Measurements from ENCODE around the gene KCMF1.
A peak's percentile ranks its signal among the peaks of the same experiment; 100 is the strongest.

The KCMF1 gene

DNA sequence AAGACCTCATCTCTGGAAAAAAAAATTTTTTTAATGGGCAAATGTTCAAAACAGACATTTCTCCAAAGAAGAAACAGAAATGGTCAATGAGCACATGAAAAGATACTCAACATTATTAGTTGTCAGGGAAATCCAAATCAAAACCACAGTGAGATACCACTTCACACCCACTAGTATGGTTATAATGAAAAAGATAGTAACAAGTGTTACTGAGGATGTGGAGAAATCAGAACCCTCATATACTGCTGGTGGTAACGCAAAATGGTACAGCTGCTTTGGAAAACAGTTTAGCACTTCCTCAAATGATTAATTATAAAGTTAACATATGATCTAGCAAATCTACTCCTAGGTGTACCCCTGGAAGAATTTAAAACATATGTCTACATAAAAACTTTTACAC, 133.3 kb downstream of the KCMF1 start:
- no peak for DNase-seq (ENCODE audit: low spot score in 2 of 2)
- H3K4me3 Mint-ChIP-seq: no peak overlapping the region
- no peaks in the 10 kb centered on the region for H3K4me1 Mint-ChIP-seq
- ATAC-seq: peak; percentile 60
- no peaks in the 10 kb centered on the region for H3K9me3 Mint-ChIP-seq
- H3K36me3 Mint-ChIP-seq: no peaks in the 10 kb centered on the region
- no peak overlapping the region for H3K27ac Mint-ChIP-seq

DNA sequence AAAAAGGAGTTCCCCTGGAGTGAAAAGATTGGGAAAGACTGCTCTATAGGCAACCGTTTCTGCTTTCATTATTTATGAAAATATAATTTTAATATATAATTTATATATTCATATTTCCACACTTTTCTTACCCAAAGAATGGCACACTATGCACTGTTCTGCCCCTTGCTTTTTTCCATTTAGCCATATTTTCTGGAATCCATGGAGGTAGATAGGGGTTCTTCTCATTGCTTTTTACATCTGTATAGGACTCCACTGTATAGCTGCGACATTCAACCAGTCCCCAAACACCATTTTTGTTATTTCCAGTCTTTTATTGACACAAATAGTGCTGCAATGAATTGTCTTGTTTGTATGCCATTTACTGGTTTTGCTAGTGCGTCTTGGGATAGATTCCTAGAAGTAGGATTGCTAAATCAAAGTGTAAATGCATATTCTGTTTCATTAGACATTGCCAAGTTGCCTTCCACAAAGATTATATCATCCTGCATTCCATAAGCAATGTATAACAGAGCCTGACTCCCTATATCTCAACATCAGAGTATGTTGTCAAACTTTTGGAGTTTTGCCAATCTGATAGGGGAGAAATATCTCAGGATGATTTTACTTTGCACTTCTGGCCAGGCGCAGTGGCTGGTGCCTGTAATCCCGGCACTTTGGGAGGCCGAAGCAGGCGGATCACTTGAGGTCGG, 135.7 kb downstream of the KCMF1 start:
- Mint-ChIP-seq H3K4me3 (no peak overlapping the region), H3K27ac (no peak overlapping the region), H3K36me3 (no peaks in the 10 kb centered on the region), H3K4me1 (no peaks in the 10 kb centered on the region), H3K9me3 (no peaks in the 10 kb centered on the region)
- DNase-seq (ENCODE audit: low spot score in 2 of 2) (no peak), ATAC-seq (no peak)

Data from stimulated activated effector memory CD8-positive, alpha-beta T cell treated with anti-CD3 and anti-CD28 coated beads, Interleukin-12 subunit alpha, Interleukin-12 subunit beta, amount 100 ng/mL, for 72 hours (primary cell).